8988T (cell line): Measurements from ENCODE around the gene WWC2.
"Not testable (repeated sequence)": the region's sequence is repeated elsewhere in the genome, so short reads cannot be mapped to it uniquely, and the experiment has no call there.

Experiments
- DNase-seq: peaks from one replicate; pipeline ENCODE4 v3.0.0; 2011

WWC2 gene

GRCh38 chr4:183101956-183102480 lies 3.0 kb downstream of the WWC2 start:
- no peak for DNase-seq

GRCh38 chr4:183105092-183105491 lies 6.0 kb downstream of the WWC2 start:
- DNase-seq, result no peak

- no peak for DNase-seq
Observed at GRCh38 chr4:183106839-183107238, 7.8 kb downstream of the WWC2 start.

- no peak for DNase-seq
Observed at GRCh38 chr4:183107891-183108459, 8.9 kb downstream of the WWC2 start.

- no peak for DNase-seq
Observed at GRCh38 chr4:183110244-183110643, 11.2 kb downstream of the WWC2 start.

GRCh38 chr4:183111452-183111885 lies 12.4 kb downstream of the WWC2 start:
- no peak for DNase-seq

GRCh38 chr4:183118141-183118540 lies 19.1 kb downstream of the WWC2 start:
- DNase-seq, result no peak

- DNase-seq, result peak; percentile 48
Observed at GRCh38 chr4:183118585-183118984, 19.5 kb downstream of the WWC2 start.

GRCh38 chr4:183121660-183122059 lies 22.6 kb downstream of the WWC2 start:
- DNase-seq, result not testable (repeated sequence)

- DNase-seq, result no peak
Observed at GRCh38 chr4:183124228-183124627, 25.2 kb downstream of the WWC2 start.

- DNase-seq, result no peak
Observed at GRCh38 chr4:183124865-183125264, 25.8 kb downstream of the WWC2 start.

GRCh38 chr4:183129125-183129524 lies 30.1 kb downstream of the WWC2 start:
- DNase-seq, result no peak

- DNase-seq, result no peak
Observed at GRCh38 chr4:183129675-183130074, 30.6 kb downstream of the WWC2 start.

GRCh38 chr4:183130328-183131155 lies 31.5 kb downstream of the WWC2 start:
- no peak for DNase-seq

GRCh38 chr4:183132081-183132480 lies 33.0 kb downstream of the WWC2 start:
- DNase-seq, result no peak

- DNase-seq, result no peak
Observed at GRCh38 chr4:183132865-183133264, 33.8 kb downstream of the WWC2 start.

- no peak for DNase-seq
Observed at GRCh38 chr4:183136855-183137254, 37.8 kb downstream of the WWC2 start.

GRCh38 chr4:183139058-183139750 lies 40.1 kb downstream of the WWC2 start:
- DNase-seq, result no peak

GRCh38 chr4:183139972-183140570 lies 41.0 kb downstream of the WWC2 start:
- no peak for DNase-seq

GRCh38 chr4:183140911-183141320 lies 41.9 kb downstream of the WWC2 start:
- no peak for DNase-seq

- no peak for DNase-seq
Observed at GRCh38 chr4:183141997-183142396, 42.9 kb downstream of the WWC2 start.

- no peak for DNase-seq
Observed at GRCh38 chr4:183142571-183143550, 43.8 kb downstream of the WWC2 start.
